ENCODE measurements around the gene OSBPL8.

GRCh38 chr12:76508128-76508980, 51.2 kb downstream of the OSBPL8 start:
- TF ChIP-seq CTCF (conservative IDR thresholded peaks at IDR 0.05 in 1 of 2, IDR thresholded peaks at IDR 0.05 in 1 of 2; ENCODE audit: extremely low read depth in 1 of 2, insufficient read depth in 1 of 2, low read depth in 1 of 2, low read length in 2 of 2) (no peak), EZH2 (IDR thresholded peaks at IDR 0.05; ENCODE audit: borderline replicate concordance, low read length) (no peak)
